ENCODE results near the gene SPTBN5.

The SPTBN5 gene

GRCh38 chr15:41827290-41827879 is 66.5 kb downstream of the SPTBN5 start:
- DNase-seq (ENCODE audit: low read depth in 1 of 2, low spot score in 1 of 2) = peak in 1 of 2 donors; percentile 23

GRCh38 chr15:41825572-41826535 is 68.0 kb downstream of the SPTBN5 start:
- no peak for DNase-seq (ENCODE audit: low read depth in 1 of 2, low spot score in 1 of 2)

GRCh38 chr15:41825145-41825544 is 68.7 kb downstream of the SPTBN5 start:
- DNase-seq (ENCODE audit: low read depth in 1 of 2, low spot score in 1 of 2) = no peak

DNA sequence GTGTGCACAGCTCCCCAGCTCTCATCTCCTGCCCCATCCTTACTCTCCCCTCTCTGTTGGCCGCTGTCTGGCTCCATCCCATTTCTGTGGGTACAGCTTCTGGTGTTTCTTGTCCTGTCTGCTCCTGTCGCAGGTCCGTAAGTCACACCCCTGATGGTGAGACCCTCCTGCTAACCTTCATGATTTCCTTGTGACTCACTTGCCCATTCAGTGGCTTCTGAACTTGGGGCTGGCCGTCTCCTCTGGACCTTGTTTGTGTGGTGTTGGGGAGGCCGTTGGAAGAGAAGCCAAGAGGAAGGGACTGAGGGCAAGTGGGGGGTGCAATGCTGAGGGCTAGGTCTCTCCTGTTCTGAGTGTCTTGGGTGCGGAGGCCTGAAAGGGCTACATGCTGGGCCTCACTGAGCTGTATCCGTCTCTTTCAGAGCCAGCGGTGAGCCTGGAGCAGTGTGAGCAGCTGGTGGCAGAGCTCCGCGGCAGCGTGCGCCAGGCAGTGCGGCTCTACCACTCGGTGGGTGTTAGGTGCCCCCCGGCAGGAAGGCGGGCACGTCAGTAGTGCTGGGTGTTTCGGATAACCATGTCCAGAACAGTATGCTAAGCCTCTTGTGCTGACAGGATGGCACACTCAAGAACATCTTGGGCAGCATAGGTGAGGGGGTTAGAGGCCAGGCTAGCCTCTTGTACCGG is 69.6 kb downstream of the SPTBN5 start:
- no peak for DNase-seq (ENCODE audit: low read depth in 1 of 2, low spot score in 1 of 2)

- no peak for DNase-seq (ENCODE audit: low read depth in 1 of 2, low spot score in 1 of 2)
These were observed 70.4 kb downstream of the SPTBN5 start for GRCh38 chr15:41823502-41823901.

- DNase-seq (ENCODE audit: low read depth in 1 of 2, low spot score in 1 of 2) = no peak
These were observed 70.9 kb downstream of the SPTBN5 start for GRCh38 chr15:41822957-41823356.

GRCh38 chr15:41822471-41822870 is 71.4 kb downstream of the SPTBN5 start:
- DNase-seq (ENCODE audit: low read depth in 1 of 2, low spot score in 1 of 2) = no peak

GRCh38 chr15:41821831-41822230 is 72.0 kb downstream of the SPTBN5 start:
- DNase-seq (ENCODE audit: low read depth in 1 of 2, low spot score in 1 of 2) = no peak

DNA sequence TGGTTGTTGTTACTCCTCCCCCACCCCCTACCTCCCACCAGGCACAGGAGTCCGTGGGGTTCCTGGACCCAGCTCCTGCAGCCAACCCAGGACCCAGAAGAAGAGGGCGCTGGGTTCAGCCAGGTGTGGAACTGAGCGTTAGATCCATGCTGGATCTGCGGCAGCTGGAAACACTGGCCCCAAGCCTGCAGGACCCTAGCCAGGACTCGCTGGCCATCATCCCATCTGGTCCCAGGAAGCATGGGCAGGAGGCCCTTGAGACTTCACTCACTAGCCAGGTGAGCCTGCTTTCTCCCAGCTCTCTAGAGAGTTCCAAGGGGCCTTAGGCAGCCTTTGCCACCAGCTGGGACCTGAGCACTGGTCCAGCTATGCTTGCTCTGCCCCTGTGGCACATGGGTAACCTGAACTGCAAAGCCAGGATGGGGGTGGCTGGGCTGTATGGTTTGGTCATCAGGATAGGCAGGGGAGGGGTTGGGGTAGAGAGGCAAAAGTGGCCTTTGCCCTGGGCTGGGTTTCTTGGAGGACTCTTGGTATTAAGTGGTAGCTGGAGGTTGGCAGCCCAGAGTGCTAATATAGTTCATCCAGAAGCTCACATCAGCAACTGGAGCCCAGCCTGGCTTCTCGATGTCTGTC is 72.9 kb downstream of the SPTBN5 start:
- DNase-seq (ENCODE audit: low read depth in 1 of 2, low spot score in 1 of 2) = no peak

GRCh38 chr15:41819455-41820050 is 74.3 kb downstream of the SPTBN5 start:
- no peak for DNase-seq (ENCODE audit: low read depth in 1 of 2, low spot score in 1 of 2)

DNA sequence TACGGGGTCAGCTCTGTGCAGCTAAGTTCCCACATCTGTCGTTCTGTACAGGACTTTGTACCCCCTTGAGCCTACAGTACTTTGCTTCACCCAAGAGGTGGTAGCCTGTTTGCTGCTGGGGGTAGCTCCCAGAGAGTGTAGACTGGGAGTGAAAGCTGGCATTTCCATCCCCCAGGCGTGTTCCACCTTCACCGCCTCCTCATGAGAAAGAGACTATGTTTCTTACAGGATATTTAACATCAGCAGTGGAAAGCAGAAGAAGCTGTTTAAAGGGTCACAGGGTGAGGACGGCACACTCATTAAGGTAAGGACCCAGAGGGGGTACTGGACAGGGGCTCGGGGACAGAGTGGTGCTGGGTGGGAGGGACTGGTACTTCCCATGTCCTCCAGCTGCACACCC is 76.1 kb downstream of the SPTBN5 start:
- DNase-seq (ENCODE audit: low read depth in 1 of 2, low spot score in 1 of 2) = no peak

DNA sequence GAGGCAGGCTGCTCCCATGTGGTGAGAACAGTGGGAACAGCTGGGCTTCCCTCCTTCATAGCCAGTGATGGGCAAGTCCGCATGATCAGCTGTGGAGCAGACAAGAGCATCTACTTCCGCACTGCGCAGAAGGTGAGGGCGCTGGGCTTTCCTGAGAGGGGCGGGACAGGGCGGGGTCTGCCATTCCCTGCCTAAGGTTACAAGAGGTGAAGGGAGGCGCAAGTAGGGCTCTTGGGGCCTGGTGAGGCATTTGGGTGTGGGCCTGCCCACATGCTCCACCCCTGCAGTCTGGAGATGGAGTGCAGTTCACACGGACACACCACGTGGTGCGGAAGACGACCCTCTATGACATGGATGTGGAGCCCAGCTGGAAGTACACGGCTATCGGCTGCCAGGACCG is 76.5 kb downstream of the SPTBN5 start:
- DNase-seq (ENCODE audit: low read depth in 1 of 2, low spot score in 1 of 2) = no peak

- no peak for DNase-seq (ENCODE audit: low read depth in 1 of 2, low spot score in 1 of 2)
These were observed 77.1 kb downstream of the SPTBN5 start for GRCh38 chr15:41816788-41817187.

- no peak for DNase-seq (ENCODE audit: low read depth in 1 of 2, low spot score in 1 of 2)
These were observed 79.3 kb downstream of the SPTBN5 start for GRCh38 chr15:41814534-41814933.

DNA sequence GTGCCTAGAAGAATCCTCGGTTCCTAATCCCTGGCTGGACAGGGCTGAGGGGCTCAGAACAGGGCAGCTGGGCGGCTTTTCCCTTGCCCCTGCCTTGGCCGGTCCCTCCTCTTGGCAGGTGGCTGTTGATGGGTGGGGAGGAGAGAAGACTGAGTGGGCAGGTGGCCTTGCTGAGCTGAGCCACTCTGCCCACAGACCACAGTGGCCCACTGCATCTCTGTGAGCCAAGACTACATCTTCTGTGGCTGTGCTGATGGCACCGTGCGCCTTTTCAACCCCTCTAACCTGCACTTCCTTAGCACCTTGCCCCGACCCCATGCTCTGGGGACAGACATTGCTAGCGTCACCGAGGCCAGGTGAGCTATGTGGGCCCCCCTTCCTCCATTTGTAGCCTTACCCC is 80.4 kb downstream of the SPTBN5 start:
- DNase-seq (ENCODE audit: low read depth in 1 of 2, low spot score in 1 of 2) = no peak

DNA sequence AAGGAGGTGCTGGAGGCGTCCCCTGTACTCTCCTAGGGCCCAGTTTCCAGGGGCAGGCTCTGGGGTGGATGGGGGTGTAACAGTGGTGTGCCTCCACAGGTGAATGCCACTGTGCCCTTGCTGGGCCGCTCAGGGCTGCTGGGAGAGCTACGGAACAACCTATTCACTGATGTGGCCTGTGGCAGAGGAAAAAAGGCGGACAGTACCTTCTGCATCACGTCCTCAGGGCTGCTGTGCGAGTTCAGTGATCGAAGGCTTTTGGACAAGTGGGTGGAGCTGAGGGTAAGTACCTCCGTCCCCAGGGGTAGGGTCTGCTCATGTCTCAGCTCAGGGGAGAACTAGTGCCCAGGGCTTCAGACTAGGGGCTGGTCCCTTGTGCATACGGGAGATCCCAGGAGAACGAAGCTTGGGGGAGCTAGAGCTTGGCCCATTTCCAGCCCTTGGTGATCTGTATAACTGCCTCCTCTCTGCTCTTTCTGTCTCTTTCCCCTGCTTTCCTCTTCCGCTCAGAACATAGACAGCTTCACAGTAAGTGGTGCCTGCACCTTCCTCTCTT is 81.0 kb downstream of the SPTBN5 start:
- no peak for DNase-seq (ENCODE audit: low read depth in 1 of 2, low spot score in 1 of 2)

DNA sequence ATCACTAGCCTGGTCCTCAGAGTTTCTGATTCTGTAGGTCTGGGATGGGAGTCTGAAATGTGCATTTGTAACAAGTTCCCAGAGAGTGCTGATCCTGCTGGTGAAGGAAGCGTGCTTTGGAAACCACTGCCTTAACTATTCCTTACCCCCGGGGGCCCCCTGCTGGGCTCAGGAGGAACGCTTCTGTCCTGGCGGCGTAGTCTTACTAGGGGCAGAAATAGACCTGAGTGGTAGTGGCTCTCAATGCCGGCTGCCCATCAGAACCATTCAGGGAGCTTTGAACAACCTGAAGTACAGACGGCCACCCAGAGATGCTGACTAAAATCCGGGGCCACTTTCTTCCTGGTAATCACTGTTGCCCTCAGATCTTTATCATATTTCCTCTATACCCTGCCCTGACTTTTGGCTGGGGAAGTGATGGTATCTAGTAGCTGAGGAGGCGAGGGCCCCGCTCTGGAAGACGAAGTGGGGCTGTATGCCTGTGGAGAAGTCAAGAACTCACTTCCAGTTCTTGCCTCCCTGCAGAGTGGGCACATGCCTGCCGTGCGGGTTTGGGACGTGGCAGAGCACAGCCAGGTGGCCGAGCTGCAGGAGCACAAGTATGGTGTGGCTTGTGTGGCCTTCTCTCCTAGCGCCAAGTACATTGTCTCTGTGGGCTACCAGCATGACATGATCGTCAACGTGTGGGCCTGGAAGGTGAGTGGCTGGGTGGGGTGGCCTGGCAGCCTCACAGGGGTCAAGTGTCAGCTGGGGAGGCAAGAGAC is 82.2 kb downstream of the SPTBN5 start:
- peak; percentile 42 to 65 for DNase-seq (ENCODE audit: low read depth in 1 of 2, low spot score in 1 of 2)

- no peak for DNase-seq (ENCODE audit: low read depth in 1 of 2, low spot score in 1 of 2)
These were observed 83.0 kb downstream of the SPTBN5 start for GRCh38 chr15:41810651-41811431.

- no peak for DNase-seq (ENCODE audit: low read depth in 1 of 2, low spot score in 1 of 2)
These were observed 84.2 kb downstream of the SPTBN5 start for GRCh38 chr15:41809526-41810220.

Data from stimulated activated CD4-positive, alpha-beta T cell treated with anti-CD3 and anti-CD28 coated beads, Interleukin-15, amount 100 ng/mL, for 1 hour (primary cell).